Measurements from ENCODE around the gene OR10G8.
A peak's percentile ranks its signal among the peaks of the same experiment; 100 is the strongest.

The OR10G8 gene

DNA sequence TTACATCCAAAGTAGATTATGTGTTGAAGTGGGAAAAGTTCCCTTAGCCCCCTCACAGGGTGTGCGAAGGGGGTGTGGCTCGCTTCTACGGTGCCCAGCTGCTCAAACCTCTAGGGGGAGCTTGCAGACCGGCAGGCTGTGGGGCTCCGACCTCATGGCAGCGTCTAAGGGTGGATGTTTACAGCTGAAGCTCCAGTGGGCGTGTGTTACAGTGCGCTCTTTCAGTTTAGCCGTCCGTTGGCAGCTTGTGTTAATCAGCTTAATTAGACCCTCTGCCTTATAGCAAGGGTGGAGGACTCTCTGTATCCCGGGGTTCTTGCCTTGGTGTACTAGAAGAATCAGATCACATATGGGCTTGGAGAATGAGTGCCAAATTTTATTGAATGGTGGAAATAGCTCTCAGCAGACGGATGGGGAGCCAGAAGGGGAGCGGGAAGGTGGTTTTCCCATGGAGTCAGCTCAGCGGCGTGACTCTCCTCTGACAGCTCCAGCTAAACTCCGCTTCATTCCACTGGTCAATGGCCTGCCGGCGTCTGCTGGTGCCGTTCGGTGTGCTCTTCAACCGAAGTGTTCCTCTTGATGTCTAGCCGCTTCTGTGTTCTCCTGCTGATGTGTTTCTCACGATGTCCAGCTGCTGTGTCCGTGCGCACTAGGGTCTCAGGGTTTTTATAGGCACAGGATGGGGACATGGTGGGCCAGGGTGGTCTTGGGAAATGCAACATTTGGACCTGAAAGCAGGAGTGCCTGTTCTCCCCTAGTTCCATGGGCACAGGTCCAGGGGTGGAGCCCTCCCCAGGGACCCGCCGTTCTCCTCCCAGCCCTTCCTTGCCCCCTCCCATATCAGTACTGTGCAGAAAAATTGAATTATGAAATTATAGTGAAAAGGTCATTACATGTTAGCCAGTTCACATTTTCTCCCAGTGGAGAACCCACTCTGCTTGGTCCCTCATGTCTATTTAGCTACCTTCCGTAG is 43.1 kb downstream of the OR10G8 start:
- DNase-seq (ENCODE audit: low read depth) = peak; percentile 83
- no peak overlapping the region for H3K4me3 ChIP-seq (ENCODE audit: low read depth, low read length)

DNA sequence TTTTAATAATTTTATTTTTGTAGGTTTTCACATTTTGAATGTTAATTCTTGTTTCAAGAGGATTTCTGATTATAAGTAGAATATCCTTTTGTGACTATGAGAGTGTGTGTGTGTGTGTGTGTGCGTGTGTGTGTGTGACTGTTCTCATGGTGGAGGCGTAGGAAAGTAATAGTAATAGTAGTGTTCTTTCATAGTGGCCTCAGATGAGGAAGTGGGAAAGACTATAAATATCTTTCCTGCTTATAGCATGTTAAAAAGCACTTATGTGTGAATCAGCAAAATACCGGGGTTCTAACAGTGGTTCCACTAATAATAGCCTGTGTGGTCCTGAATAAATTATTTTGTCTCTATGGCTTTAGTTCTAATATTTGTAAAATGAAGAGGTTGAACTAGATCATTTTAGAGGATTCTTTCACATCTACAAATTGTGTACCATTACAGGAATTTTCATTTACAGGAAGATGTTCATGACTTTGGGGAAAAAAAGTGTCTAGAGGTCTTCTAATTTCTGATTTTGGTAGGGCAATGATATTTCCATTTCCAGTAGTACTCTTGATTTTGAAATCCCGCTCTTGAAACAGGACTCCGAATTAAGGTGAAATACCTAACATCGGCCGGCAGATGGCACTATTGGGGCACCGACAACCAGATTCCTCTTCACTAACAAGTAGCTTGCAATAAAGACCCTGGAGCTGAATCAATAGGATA is 44.5 kb downstream of the OR10G8 start:
- TF ChIP-seq, protein P1, sequence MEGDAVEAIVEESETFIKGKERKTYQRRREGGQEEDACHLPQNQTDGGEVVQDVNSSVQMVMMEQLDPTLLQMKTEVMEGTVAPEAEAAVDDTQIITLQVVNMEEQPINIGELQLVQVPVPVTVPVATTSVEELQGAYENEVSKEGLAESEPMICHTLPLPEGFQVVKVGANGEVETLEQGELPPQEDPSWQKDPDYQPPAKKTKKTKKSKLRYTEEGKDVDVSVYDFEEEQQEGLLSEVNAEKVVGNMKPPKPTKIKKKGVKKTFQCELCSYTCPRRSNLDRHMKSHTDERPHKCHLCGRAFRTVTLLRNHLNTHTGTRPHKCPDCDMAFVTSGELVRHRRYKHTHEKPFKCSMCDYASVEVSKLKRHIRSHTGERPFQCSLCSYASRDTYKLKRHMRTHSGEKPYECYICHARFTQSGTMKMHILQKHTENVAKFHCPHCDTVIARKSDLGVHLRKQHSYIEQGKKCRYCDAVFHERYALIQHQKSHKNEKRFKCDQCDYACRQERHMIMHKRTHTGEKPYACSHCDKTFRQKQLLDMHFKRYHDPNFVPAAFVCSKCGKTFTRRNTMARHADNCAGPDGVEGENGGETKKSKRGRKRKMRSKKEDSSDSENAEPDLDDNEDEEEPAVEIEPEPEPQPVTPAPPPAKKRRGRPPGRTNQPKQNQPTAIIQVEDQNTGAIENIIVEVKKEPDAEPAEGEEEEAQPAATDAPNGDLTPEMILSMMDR (IDR thresholded peaks at IDR 0.05; ENCODE audit: insufficient read depth, low read depth, low read length, missing control alignments) = peak; percentile 64
- peak; percentile 86 for DNase-seq (ENCODE audit: low read depth)
- H3K4me3 ChIP-seq (ENCODE audit: low read depth, low read length) = no peak overlapping the region

More for the DNA sequence above, 43.1 kb downstream of the OR10G8 start:
- TF ChIP-seq, protein P1 (IDR thresholded peaks at IDR 0.05; ENCODE audit: insufficient read depth, low read depth, low read length, missing control alignments) = peak; percentile 71

DNA sequence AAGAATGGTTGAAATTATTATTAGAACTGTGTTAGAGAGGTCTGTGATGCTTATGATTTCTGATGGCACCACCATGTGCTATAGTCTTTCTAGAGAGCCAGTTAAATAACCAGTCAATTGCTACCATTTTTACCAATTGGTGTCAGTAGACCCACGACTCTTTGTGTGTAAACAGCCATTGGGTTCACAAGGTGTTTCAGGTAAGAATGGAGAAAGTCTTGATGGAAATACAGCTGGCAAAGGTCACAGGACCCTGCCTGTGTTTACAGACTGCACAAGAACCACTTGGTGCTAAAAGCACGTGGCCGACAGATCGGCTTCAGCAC is 45.0 kb downstream of the OR10G8 start:
- TF ChIP-seq, protein P1 (IDR thresholded peaks at IDR 0.05; ENCODE audit: insufficient read depth, low read depth, low read length, missing control alignments) = no peak
- no peak for DNase-seq (ENCODE audit: low read depth)
- H3K4me3 ChIP-seq (ENCODE audit: low read depth, low read length) = no peak overlapping the region

DNA sequence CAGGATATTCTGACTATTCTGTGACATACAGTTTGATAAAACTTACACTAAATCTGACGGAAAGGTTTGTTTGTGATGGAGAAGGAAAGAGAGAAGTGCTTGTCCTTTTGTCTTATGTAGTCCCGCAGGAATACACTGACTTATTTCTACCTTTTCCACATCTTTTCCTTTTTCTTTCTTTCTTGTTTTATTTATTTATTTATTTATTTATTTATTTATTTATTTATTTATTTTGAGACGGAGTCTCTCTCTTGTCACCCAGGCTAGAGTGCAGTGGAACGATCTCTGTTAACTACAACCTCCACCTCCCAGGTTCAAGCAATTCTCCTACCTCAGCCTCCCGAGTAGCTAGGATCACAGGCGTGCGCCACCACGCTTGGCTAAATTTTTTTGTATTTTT is 45.5 kb downstream of the OR10G8 start:
- TF ChIP-seq, protein P1 (IDR thresholded peaks at IDR 0.05; ENCODE audit: insufficient read depth, low read depth, low read length, missing control alignments) = no peak
- no peak for DNase-seq (ENCODE audit: low read depth)
- no peak overlapping the region for H3K4me3 ChIP-seq (ENCODE audit: low read depth, low read length)

DNA sequence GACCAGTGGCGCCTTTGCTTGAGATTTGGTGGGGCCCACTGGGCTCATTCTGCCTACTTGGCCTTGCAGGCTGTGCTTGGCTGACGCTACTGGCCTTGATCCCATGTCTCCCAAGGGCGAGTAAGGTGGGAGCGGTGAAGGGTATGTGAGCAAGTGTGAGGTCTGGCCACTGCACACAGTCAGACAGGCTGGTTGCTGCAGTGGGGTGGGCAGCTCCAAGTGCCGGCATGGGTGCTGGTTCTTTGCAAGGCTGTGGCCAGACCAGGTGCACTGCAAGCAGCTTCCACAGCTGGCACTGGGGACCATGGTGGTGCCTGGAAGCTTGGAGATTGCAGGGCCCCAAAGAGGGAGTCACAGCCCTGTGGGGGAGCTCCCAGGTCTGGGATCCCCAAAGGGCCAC is 48.0 kb downstream of the OR10G8 start:
- TF ChIP-seq, protein P1 (IDR thresholded peaks at IDR 0.05; ENCODE audit: insufficient read depth, low read depth, low read length, missing control alignments) = no peak
- H3K4me3 ChIP-seq (ENCODE audit: low read depth, low read length) = no peak overlapping the region
- DNase-seq (ENCODE audit: low read depth) = no peak

DNA sequence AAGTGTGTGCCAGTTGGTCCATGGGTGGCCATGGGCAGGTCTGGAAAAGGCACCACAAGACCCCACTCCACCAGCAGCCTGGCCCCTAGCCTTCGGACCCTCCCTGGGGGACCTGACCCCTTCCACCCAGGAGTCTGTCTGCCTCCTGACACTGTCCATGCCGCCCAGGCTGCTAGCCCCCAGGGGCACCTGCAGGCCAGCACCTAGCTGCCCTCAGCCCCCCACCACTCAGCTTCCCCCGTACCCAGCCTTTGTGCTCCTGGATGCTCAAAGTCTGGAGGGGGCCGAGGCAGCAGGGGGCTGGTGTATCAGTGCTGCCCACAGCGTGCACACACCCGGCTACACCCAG is 48.9 kb downstream of the OR10G8 start:
- no peak overlapping the region for H3K4me3 ChIP-seq (ENCODE audit: low read depth, low read length)
- no peak for DNase-seq (ENCODE audit: low read depth)

More for the DNA sequence above, 48.9 kb downstream of the OR10G8 start:
- TF ChIP-seq, protein P1 (IDR thresholded peaks at IDR 0.05; ENCODE audit: insufficient read depth, low read depth, low read length, missing control alignments) = no peak
